IPS-18c (cell line): ENCODE results near the gene PRRC2B.
"Not testable (repeated sequence)": the region's sequence is repeated elsewhere in the genome, so short reads cannot be mapped to it uniquely, and the experiment has no call there.

Experiments
- H3K4me3 ChIP-seq: 2 replicates; pipeline ENCODE4 v1.7.0; 2013; ENCODE audit warnings: low read depth, mild to moderate bottlenecking, low read length, moderate library complexity; ENCODE audit not compliant: insufficient read depth
- H3K9me3 ChIP-seq: one replicate; pipeline ENCODE4 v1.6.1; 2013; ENCODE audit warnings: mild to moderate bottlenecking, low read length, moderate library complexity; ENCODE audit not compliant: control insufficient read depth, insufficient read depth

PRRC2B gene

DNA sequence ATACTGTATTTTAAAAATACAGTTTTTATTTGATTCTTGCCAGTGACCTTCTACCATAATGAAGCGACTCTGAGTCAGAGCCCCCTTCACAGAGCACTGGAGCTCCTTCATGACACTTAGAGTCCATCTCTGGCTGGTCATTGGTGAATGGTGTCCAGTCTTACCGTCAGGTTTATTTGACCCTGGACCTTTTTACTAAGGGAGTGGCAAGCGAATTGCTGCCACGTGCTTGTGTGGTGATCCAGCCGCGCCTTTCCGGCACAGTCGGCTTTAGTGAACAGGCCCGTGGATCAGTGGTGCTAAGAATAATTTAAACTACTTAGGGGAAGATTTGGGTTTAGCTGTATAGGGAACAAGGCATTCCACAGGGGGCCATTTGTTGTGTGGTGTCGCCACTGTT is 48.5 kb downstream of the PRRC2B start:
- H3K4me3 ChIP-seq = no peak overlapping the region
- peaks cover 2% of the 10 kb centered on the region for H3K9me3 ChIP-seq

DNA sequence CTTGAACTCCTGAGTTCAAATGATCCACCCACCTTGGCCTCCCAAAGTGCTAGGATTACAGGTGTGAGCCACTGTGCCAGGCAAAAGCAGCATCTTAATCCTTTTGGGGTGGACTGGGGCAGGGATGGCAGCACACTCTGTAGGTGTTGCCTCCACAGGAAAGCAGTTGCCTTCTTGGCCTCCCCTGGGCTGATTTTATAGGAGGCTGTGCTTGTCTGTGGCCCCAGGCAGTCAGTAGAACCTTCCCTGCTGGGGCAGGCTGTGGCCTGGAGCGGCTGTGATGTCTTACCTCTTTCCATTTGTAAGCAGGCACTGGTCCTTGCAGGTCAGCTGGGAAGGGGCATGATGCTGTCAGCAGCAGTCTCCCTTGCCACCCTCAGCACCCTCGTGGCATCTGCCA is 49.8 kb downstream of the PRRC2B start:
- H3K9me3 ChIP-seq = no peaks in the 10 kb centered on the region

GRCh38 chr9:131446276-131446675 is 52.4 kb downstream of the PRRC2B start:
- Histone ChIP-seq H3K9me3 (no peaks in the 10 kb centered on the region), H3K4me3 (no peak overlapping the region)

More for the DNA sequence above, 49.8 kb downstream of the PRRC2B start:
- H3K4me3 ChIP-seq = no peak overlapping the region

GRCh38 chr9:131447148-131447547 is 53.3 kb downstream of the PRRC2B start:
- no peaks in the 10 kb centered on the region for H3K9me3 ChIP-seq
- H3K4me3 ChIP-seq = no peak overlapping the region

DNA sequence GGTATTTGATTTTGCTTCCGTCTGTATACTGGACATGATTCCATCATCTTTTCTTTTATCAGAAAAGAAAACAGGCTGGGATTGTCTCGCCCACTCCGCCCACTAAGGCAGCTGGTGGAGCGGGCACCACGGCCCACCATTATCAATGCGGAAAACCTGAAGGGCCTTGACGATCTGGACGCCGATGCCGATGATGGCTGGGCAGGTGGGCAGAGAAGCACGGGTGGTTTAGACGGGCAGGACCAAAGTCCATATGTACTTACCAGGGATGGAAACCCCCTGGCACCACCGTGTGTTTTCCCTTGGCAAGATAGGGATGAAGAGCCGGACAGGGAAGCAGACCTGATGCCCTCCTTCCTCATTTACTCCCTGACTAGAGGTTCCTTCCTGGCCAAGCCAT is 53.7 kb downstream of the PRRC2B start:
- H3K9me3 ChIP-seq = no peaks in the 10 kb centered on the region
- H3K4me3 ChIP-seq = no peak overlapping the region

DNA sequence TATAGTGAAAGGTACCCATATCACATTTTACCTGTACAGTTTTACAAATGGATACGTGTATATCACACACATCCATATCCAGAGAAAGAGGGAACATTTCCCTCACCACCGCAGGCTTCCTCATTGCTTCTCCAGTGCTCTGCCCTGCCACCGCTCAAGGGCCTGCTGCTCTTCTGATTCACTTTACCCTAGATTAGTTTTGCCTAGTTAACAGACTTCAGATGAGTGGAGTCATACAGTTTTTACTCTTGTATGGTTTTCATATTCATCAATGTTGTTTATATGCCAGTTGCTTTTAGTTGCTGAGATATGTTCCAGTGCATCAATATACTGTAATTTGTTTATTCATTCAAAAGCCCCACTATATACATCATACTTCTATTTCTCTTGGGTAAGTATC is 54.9 kb downstream of the PRRC2B start:
- Histone ChIP-seq H3K4me3 (no peak overlapping the region), H3K9me3 (no peaks in the 10 kb centered on the region)

DNA sequence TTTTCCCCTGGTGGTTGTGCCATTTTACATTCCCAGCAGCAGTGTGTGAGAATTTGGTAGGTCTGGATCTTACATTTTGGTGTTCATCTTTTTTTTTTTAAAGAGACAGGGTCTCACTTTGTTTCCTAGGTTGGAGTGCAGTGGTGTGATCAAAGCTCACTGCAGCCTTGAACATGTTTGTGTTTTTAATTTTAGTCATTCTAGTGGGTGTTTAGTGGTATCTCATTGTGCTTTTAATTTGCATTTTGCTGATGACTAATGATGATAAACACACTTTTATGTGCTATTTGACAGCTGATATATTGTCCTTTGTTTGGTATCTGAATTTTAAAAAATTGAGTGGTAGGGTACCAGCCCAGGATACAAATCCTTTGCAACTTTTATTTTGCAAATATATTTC is 55.4 kb downstream of the PRRC2B start:
- no peak overlapping the region for H3K4me3 ChIP-seq
- H3K9me3 ChIP-seq = no peaks in the 10 kb centered on the region

DNA sequence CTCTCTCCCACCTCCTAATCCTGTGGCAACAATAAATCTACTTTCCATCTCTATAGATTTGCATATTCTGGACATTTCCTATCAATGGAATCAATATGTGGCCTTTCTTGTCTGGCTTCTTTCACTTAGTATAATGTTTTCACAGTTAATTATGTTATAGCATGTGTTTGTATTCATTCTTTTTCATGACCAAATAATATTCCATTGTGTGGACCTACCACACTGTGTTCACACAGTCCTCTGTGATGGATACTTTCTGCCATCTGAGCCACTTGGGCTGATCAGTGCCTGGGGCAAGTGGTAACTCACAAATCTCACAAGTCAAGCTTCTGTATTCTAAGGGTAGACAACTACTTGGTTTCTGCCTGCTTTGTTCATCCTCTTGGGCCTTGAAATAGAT is 60.1 kb downstream of the PRRC2B start:
- Histone ChIP-seq H3K4me3 (no peak overlapping the region), H3K9me3 (no peaks in the 10 kb centered on the region)

GRCh38 chr9:131455655-131456054 is 61.8 kb downstream of the PRRC2B start:
- not testable (repeated sequence) for H3K4me3 ChIP-seq, H3K9me3 ChIP-seq

DNA sequence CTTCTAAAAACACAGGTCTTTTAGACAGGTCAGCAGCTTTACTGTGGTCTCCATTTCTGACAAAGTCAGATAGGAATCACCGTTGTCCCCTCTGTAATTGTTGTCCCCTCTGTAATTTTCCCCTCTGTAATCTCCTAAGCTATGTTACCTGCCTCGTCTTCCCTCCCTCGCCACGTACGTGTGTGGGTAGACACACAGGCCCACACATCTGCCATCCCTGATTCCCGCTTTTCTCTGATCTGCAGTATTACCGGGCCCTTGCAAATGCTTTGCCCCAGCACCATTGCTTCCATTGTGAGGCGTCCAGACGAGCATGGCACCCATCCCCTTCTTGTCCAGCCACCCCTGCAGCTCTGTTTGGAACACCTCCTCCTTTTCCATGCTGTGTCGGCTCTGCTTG is 63.9 kb downstream of the PRRC2B start:
- no peak overlapping the region for H3K4me3 ChIP-seq
- no peaks in the 10 kb centered on the region for H3K9me3 ChIP-seq

DNA sequence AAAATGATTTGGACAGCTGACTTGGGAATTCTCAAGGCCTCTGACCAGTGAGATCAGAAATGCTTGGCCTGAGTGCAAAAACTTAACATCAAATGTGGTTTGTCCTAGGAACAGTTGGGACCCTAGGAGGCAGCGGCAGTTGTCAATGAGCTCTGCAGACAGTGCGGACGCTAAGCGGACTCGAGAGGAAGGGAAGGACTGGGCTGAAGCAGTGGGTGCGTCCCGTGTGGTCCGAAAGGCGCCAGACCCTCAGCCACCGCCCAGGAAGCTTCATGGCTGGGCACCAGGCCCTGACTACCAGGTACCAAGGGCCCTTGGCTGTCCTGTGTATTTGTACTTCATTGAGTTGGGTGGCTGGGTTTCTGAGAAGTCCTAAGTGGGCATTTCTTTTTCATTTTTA is 65.2 kb downstream of the PRRC2B start:
- Histone ChIP-seq H3K9me3 (no peaks in the 10 kb centered on the region), H3K4me3 (no peak overlapping the region)

DNA sequence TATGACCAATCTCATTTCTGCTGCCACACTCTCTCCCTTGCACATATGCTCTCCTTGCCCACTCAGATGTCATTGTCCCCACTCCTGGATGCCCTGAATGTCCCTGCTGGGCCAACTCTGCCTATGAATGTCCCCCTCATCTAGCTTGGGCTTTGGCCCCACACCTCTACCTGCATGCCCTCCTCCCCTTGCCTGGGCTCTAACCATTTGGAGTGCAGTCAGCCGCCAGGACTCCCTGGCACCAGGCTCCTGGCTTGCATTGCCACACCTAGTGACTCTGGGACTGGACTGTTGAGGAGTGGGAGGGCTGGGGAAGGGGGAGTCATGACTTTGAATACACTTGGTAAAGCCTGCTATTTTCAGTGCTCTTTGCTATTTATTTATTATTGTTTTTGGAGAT is 67.3 kb downstream of the PRRC2B start:
- H3K9me3 ChIP-seq = no peaks in the 10 kb centered on the region

GRCh38 chr9:131464354-131465000 is 70.6 kb downstream of the PRRC2B start:
- H3K9me3 ChIP-seq = no peaks in the 10 kb centered on the region
- H3K4me3 ChIP-seq = no peak overlapping the region

More for the DNA sequence above, 67.3 kb downstream of the PRRC2B start:
- no peak overlapping the region for H3K4me3 ChIP-seq

DNA sequence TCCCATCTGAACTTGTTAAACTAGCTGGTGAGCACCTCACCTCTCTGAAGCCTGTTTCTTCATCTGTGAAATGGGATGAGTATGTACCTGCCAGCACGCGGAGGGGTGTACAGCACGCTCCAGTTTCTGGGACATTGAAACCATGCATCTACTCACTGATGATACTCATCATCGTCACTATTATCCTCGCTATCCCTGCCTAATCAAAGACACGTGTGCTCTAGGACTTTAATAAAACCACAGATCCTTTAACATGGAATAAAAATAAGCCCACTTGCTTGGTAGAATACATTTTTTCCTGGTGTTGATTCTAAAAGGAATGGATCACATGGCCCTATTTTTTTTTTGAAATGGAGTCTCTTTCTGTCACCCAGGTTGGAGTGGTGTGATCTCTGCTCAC is 71.5 kb downstream of the PRRC2B start:
- Histone ChIP-seq H3K9me3 (no peaks in the 10 kb centered on the region), H3K4me3 (no peak overlapping the region)

GRCh38 chr9:131467214-131467935 is 73.5 kb downstream of the PRRC2B start:
- Histone ChIP-seq H3K4me3 (no peak overlapping the region), H3K9me3 (no peaks in the 10 kb centered on the region)

- no peak overlapping the region for H3K4me3 ChIP-seq
- no peaks in the 10 kb centered on the region for H3K9me3 ChIP-seq
These were observed 74.1 kb downstream of the PRRC2B start for GRCh38 chr9:131468031-131468430.

GRCh38 chr9:131469356-131469755 is 75.5 kb downstream of the PRRC2B start:
- no peak overlapping the region for H3K4me3 ChIP-seq
- H3K9me3 ChIP-seq = no peaks in the 10 kb centered on the region

- Histone ChIP-seq H3K4me3 (no peak overlapping the region), H3K9me3 (no peaks in the 10 kb centered on the region)
These were observed 76.1 kb downstream of the PRRC2B start for GRCh38 chr9:131469951-131470350.

DNA sequence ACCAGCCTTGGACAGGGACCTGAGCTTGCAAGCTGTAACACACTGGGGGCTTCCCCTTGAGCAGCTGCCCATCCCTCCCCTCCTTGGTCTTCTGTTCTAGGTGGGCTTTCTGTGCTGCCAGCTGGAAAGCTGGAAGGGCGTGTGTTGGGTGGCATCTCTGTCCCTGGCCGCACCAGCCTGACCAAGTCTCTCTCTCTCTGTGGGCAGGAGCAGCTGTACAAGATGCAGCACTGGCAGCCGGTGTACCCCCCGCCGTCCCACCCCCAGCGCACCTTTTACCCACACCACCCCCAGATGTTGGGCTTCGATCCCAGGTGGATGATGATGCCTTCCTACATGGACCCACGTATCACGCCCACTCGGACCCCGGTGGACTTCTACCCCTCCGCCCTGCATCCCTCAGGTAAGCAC is 76.7 kb downstream of the PRRC2B start:
- Histone ChIP-seq H3K9me3 (no peaks in the 10 kb centered on the region), H3K4me3 (no peak overlapping the region)
